HTERT RPE-1 (cell line): ENCODE data around the gene CFB.
"Not testable (repeated sequence)": the region's sequence is repeated elsewhere in the genome, so short reads cannot be mapped to it uniquely, and the experiment has no call there.

Experiments
- in situ Hi-C: fragments of 300-500 bp; cut with MboI; formaldehyde crosslinking; loops from 4 replicates; pipeline ENCODE4 v1.14.3; 2020; ENCODE audit warnings: low sequenced_read_pairs

The CFB gene

DNA sequence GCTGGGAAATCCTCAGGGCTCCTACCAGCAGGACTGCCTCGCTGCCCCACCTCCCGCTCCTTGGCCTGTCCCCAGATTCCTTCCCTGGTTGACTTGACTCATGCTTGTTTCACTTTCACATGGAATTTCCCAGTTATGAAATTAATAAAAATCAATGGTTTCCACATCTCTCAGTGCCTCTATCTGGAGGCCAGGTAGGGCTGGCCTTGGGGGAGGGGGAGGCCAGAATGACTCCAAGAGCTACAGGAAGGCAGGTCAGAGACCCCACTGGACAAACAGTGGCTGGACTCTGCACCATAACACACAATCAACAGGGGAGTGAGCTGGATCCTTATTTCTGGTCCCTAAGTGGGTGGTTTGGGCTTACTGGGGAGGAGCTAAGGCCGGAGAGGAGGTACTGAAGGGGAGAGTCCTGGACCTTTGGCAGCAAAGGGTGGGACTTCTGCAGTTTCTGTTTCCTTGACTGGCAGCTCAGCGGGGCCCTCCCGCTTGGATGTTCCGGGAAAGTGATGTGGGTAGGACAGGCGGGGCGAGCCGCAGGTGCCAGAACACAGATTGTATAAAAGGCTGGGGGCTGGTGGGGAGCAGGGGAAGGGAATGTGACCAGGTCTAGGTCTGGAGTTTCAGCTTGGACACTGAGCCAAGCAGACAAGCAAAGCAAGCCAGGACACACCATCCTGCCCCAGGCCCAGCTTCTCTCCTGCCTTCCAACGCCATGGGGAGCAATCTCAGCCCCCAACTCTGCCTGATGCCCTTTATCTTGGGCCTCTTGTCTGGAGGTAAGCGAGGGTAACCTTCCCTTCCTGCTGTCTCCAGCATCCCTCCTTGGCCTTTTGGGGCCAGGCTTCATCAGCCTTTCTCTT is at the start of gene CFB:
CFB (plus strand) TSS at position 589 of the 863 bp plus-strand sequence; CDS start at position 716, 127 bp downstream.
- in situ Hi-C loops: no loop called here

DNA sequence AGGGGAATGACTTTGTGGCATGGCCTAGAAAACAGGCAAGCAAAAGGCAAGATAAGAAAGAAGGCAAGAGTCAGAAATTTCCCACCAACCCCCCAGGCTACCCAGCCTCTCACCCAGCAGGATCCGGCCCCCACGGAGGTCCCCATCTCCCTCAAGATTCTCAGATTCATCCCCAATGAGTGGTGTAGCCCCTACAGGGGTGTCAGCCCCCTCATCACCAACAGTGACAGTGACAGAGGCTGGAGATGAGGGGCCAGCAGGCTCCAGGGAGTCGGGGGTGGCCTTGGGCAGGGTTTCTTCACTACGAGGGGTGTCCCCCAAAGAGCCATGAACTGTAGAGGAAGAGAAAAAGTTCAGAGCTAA is 49.4 kb upstream of the CFB start:
- in situ Hi-C loops: no loop called here

DNA sequence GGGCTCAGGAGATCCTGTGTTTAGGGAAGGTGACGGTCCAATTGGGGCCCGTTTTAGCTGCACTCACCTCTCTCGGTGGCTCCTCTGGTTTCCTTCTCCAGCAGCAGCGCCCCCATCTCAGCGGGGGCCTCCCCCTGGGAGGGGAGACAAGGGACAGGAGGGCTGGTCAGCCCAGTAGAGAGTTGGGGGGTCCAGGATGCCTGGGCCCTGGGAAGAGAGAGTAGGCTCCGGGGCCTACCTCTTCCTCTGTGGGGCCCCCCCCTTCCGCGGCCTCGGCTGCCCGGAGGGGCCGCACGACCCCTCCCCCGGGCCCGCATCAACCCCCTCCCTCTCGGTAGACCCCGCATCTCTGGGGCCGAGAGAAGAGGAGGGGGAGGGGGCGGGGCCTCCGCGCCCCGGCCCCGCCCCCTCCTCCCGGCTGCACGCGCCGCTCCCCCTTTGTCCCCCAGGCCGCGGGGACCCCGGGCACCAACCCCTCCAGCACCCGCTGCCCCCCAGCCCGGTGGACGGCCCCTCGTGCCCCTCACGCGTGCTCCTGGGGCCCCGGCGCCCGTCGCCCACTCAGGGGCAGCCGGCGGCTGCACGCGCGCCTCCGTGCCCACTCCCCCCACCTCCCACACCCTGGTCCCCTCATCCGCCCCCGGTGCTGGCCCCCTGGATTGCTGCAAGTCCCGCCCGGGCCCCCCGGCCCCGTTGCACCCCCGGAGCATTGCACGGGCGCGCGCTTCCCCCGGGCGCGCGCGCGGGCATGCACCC is 48.9 kb upstream of the CFB start:
- in situ Hi-C loops: no loop called here

DNA sequence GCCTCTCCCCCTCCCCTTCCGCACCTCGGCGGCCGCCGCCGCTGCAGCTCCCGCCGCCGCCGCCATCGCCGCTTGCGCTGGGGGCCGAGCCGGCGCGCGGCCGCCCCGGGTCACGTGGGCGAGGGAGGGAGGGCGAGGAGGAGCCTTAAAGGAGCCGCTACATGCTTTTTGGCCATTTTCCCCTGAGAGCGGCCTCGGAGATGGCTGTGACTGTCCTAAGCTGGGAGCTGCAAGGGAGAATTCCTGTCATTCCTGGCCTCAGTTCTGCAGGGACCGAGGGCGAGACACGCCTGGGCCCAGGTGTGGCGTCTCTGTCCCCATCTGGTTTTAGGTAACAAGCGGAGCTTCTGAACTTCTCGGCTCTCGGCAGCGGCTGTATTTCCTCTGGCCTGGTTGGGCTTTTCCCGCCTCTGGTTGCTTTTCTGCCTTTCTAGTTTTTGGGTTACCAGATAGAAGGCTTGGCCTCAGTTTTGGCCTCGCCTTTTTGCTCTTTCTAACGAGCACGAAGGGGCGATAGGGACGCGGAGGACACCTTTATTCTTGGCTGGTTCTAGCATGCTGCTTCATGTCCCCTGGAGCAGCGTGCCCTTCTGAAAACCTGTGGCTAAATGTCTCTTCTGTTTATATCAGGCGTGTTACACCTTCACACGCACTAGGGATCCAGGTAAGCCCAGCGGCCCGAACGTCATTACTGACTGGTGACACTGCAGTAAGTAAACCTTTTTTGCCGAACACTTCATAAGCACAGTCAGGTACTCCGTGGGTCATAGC is 48.1 kb upstream of the CFB start, which contains the start of gene EHMT2:
EHMT2 (minus strand) TSS at position 87 of the 771 bp plus-strand sequence; CDS start at position 66, 21 bp downstream.
- in situ Hi-C loops: no loop called here

DNA sequence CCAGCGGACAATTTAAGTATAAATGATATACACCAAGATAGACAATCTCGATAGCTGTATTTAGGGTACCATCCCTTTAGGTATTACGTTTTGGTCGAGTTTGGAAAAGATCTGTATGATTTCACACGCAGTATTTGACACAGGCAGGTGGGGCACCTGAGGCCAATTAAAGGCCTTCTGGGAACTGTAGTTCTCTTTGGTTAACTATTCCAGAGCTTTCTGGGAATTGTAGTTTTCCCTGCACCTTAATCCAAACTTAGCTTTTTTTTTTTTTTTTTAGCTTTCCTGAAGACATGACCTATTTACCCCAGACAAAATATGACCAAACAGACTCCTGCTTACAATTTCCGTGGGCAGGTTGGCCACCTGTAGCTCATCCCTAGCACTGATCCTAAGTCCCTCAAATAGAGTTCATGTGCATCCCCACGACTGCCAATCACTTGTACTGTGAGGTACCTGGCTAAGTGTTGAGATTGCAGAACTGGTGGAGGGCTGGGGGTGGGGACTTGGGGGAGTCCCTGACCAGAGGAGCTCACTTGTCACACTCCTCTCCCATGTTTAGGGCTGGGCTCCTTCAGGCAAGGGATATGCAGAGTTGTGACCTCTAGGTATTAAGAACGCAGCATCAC is 47.4 kb upstream of the CFB start:
- in situ Hi-C loops: no loop called here

DNA sequence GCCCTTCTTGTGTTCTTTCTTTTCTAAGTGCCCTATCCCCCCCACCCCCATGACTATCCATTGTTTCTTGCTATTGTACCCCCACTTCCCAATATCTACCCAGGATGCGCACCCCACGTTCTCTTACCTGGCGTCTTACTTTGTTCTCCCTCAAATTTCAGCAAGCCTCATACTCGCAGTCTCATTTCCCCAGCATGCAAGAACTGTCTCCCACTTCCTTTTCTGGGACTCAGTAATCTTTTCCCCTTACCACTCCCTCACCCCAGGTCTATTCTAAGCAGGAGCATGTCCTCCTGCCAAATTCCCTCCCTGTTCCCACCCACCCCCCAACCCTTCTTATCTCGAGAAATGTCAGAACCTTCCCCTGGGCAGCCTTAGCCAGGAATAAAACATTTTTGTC is 46.7 kb upstream of the CFB start:
- in situ Hi-C loops: no loop called here

DNA sequence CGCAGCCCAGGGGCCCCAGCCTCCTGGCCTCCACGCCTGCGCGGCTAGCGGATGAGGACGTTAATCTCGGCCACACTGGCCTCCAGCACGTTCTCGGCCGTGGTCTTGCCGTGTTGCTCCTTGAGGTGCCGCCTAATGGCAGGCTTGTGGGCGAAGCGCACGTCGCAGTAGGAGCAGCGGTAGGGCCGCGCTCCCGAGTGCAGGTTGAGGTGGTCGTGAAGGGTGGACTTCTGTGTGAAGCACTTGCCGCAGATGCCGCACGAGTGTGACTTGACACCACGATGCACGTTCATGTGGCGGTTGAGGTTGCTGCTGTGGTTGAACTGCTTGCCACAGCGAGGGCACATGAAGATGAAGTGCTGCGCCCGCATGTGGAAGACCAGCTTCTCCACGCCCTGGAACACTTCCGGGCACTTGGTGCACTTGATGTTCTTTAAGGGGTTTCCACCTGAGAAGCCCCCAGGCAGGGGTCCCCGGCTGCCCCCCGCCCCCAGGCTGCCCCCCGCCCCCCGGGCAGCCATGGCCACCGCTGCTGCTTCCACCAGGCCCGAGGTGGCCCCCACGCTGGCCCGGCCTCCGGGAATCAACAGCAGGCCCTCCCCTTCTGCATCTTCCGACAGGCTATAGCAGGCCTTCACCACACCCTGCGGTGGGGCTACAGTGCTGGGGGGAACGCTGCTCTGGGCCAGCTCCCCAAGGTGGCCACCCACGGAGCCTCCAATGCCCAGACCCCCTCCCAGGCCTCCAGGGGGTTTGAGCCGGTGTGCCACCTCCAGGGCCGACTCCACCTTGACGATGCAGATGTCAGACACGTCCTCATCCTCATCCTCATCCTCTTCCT is 45.8 kb upstream of the CFB start:
- in situ Hi-C loops: no loop called here

DNA sequence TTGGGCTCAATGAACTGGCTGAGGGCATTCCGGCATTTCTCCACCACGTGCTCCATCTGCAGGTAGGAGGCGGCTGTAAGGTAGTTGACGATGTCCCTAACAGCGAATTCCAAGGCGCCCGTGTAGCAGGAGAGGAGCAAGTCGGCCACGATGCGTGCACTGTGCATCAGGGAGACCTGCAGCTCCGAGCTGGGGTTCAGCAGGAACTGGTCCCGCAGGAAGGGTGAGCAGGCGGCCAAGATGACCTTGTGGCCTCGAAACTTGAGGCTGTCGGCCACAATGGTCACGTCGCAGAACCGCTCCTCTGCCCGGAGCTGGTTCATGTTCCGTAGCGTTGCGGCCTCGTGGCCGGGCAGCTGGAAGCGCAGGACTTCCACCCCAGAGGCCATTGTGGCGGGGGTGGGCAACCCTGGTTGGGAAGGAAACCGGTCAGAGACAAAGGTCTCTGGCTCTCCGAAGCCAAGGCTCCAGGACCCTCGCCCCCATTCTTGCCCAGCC is 44.9 kb upstream of the CFB start:
- in situ Hi-C loops: no loop called here

DNA sequence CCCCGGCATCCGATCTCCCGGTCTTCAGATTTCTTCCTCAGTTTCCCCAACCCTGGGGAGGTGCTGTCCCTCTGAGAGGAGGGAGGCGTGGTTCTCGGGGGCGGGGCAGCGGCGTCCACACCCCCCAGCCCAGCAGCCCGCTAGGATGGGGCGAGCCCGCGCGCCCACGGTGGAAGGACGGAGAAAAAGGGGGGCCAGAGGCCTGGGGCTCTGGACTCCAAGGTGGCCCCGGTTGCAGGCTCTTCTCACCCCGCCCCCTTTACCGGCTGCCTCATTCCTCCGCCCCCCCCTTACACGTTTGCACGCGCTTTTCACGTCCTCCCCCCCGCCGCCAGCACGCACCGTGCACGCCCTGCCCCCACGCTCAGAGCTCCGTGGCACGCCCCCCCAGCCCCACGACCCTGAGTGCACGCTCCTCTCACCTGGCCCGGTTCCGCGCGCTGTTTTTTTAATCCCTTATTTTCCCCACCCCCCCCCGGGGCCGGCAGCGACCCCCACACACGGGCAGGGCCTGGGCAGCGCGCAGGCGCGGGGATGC is 44.4 kb upstream of the CFB start:
- in situ Hi-C loops: no loop called here

DNA sequence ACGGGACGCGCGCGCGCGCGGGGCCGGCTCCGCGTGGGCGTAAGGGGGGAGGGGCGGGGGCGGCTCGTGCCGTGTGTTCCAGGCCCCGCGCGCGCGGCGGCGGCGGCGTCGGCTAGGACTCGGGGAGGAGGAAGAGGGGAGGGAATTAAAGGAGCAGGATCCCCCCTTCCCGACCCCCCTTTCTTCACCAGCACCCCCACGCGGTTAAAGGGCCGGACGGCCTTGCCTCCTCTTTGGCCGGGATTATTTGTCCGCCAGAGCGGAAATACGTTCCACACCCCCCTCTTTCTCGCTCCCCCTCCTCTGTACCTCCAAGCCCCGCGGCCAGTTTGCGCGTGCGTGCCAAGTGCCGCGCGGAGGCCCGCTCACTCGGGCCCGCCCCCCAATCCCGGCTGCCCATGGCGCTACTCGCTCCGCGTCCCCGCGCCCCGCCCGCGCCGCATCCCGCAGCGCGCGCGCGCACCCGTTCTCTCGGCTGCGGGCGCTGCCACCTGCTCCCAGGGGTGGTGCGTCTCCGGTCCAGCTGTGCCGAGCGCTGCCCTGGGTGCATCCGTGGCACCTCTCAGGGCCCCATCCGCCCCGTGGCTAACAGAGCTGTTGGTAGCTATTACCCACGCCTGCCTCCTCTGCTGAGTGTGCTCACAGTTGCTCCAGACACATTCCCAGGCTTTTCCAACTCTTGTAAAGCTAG is 43.8 kb upstream of the CFB start, which contains the start of gene ZBTB12:
ZBTB12 (minus strand) TSS at position 134 of the 691 bp plus-strand sequence. CDS start 781 bp downstream, outside the sequence.
- in situ Hi-C loops: no loop called here

DNA sequence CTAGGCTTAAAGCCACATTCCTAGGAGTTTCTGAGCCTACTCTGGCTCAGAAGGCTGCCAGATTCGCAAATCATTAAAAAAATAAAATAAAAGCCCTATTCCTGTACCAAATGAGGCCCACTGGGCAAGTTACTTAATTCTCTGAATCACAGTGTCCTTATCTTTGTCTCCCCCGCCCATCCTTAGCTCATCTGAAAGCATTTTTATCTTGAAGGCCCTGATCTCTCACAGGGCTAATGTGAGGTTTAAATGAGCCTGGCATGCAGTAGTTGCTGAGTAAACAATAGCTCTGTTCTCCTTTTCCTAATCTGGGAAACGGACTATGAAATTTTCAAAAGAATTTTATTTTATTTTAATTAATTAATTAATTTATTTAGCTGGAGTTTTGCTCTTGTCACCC is 41.9 kb upstream of the CFB start:
- in situ Hi-C loops: no loop called here

DNA sequence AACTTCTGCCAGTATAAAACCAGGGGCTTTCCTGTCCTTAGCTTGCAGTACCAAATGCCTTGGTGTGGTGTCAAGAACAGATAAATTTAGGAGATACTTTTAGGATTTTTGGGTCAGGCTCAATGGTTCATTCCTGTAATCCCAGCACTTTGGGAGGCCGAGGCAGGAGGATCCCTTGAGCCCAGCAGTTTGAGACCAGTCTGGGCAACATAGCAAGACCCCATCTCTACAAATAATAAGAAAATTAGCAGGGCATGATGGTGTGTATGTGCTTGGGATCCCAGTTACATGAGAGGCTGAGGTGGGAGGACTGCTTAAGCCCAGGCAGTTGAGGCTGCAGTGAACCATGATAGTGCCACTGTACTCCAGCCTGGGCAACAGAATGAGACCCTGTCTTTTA is 40.9 kb upstream of the CFB start:
- in situ Hi-C loops: no loop called here

DNA sequence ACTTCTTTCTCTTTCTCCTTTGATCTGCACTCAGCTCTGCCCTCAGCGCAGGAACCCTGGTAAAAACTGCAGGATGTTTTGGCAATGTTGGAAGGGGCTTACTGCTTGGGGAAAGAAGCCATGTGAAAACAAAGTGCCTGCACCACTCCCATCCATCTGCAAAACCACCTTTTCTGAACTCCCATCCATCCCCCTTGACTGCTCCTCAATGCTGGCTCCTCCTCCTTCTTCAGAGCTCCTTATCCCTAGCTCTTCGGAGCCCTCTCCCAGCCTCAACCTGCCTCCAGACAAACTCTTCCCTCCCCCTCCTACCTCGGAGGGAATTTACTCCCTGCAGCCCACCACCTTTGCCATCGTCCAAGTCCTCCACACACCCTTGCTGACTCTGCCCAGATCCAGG is 39.8 kb upstream of the CFB start:
- in situ Hi-C loops: no loop called here

DNA sequence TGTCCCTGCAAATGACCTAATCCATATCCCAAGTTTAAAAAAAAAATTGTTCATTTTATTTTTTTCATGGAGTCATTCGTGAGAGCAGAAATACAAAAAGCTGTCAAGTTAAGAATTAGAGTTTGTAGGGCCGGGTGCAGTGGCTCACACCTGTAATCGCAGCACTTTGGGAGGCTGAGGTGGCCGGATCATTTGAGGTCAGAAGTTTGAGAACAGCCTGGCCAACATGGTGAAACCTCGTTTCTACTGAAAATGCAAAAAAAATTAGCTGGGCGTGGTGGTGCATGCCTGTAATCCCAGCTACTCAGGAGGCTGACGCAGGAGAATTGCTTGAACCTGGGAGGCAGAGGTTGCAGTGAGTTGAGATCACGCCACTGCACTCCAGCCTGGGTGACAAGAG is 39.2 kb upstream of the CFB start:
- in situ Hi-C loops: not testable (repeated sequence)

DNA sequence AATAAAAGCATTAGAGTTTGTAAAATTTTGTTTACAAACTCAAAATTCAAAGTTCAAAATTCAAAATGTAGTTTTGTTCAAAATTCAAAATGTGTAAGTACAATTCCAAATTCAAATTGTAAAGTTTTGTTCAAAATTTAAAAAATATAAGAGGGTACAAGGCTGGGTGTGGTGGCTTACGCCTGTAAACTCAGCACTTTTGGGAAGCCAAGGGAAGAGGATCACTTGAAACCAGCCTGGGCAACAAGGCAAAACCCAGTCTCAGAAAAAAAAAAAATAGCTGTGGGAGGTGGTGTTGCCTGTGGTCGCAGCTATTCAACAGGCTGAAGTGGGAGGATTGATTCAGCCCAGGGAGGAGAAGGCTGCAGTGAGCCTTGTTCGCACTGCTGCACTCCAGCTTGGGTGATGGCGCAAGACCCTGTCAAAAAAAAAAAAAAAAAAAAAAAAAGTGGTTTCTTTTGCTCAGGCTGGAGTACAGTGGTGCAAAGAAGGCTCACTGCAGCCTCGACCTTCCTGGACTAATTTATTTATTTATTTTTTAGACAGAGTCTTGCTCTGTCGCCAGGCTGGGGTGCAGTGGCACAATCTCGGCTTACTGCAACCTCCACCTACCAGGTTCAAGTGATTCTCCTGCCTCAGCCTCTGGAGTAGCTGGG is 38.6 kb upstream of the CFB start:
- in situ Hi-C loops: no loop called here

DNA sequence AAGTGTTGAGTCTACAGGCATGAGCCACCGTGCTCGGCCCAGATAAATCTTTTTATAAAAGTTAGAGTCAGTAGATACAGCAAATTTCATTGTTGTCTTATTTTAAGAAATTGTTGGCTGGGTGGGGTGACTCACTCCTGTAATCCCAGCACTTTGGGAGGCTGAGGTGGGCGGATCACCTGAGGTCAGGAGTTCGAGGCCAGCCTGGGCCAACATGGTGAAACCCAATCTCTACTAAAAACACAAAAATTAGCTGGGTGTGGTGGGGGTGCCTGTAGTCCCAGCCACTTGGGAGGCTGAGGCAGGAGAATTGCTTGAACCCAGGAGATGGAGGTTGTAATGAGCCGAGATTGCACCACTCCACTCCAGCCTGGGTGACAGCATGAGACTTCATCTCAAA is 37.6 kb upstream of the CFB start:
- in situ Hi-C loops: not testable (repeated sequence)

DNA sequence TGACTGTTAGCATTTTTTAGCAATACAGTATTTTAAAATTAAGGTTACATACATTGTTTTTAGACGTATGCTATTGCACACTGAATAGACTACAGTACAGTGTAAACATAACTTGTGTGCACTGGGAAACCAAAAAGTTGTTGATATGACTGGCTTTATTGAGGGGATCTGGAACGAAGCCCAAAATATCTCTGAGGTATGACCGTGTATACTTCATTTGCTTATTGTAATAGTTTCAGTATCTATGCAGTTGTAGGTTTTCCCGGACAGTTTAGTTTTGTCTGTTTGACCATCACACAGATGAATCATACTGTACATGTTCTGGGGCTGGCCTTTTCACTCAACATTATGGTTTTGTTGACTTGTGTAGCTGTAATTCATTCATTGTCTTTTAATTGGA is 37.1 kb upstream of the CFB start:
- in situ Hi-C loops: no loop called here

DNA sequence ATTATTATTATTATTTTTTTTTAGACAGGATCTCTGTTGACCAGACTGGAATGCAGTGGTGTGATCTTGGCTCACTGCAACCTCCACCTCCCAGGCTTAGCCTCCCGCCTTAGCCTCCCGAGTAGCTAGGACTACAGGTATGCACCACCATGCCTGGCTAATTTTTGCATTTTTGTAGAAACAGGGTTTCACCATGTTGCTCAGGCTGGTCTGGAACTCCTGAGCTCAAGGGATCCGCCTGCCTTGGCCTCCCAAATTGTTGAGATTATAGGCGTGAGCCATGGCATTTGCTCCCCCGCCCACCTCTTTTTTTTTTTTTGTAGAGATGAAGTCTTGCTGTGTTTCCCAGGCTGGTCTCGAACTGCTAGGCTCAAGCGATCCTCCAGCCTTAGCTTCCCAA is 36.6 kb upstream of the CFB start:
- in situ Hi-C loops: not testable (repeated sequence)
